Measurements from ENCODE around the gene COA7. TPM values are rescaled to one million over a fixed set of nuclear protein-coding genes. Genes with fewer than 3 reads are reported as not detected.

COA7 gene
- total RNA-seq, 2 experiments from 2014 or later, result 7.0 to 26.1 TPM

DNA sequence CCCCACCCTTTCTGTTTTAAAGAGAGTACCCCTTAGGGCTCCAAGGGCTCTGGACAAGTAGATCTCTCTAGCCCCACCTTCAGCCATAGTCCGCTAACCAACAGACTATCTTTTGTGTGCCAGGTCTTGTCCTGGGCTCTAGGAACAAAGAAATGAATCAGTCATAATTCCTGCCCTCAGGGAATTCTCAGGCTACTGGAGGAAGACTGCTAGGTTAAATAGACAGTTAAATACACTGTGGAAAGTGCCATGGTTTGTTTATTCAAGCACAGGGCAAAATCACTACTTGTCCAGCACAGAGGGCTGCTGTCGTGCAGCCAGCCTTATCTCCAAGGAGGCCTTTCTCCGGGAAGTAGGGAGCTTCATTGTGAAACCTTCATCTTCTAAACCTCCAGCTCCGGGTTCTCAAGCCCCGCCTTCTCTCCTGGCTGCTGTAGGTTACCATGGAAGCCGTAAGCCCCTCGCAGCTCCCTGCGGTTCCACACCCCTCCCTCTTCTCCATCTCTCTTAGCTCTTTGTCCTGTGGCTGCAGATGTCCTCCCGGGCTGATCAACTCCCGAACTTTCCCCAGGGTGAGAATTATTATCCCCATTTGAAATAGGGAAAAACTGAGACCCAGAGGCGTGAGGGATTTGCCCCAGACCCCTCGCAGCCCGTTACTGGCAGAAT, 35.4 kb downstream of the COA7 start:
- H4K20me1 ChIP-seq (ENCODE audit: insufficient read depth, low read length), result no peaks in the 10 kb centered on the region
- no peaks in the 10 kb centered on the region for H3K36me3 ChIP-seq (ENCODE audit: insufficient read depth, low read length)
- no peak for DNase-seq (ENCODE audit: low spot score)
- H2AFZ ChIP-seq (ENCODE audit: low read length), result no peak overlapping the region
- H3K4me2 ChIP-seq (ENCODE audit: low read length), result no peak overlapping the region
- POLR2A ChIA-PET, result interaction anchor here (0.5 to 1.2 kb wide), 2 partner anchors 24 to 1177 kb away, joined by 3 to 4 read pairs; no protein-coding TSS in a partner anchor
- H3K79me2 ChIP-seq (ENCODE audit: insufficient read depth, low read depth, low read length), result no peaks in the 10 kb centered on the region
- no peak overlapping the region for H3K27ac ChIP-seq (ENCODE audit: low read depth, low read length, poor library complexity, severe bottlenecking)
- H3K9me3 ChIP-seq (ENCODE audit: low read length), result no peaks in the 10 kb centered on the region
- no peaks in the 10 kb centered on the region for H3K4me1 ChIP-seq (ENCODE audit: insufficient read depth, low read length, poor library complexity, severe bottlenecking)
- TF ChIP-seq, protein P1, sequence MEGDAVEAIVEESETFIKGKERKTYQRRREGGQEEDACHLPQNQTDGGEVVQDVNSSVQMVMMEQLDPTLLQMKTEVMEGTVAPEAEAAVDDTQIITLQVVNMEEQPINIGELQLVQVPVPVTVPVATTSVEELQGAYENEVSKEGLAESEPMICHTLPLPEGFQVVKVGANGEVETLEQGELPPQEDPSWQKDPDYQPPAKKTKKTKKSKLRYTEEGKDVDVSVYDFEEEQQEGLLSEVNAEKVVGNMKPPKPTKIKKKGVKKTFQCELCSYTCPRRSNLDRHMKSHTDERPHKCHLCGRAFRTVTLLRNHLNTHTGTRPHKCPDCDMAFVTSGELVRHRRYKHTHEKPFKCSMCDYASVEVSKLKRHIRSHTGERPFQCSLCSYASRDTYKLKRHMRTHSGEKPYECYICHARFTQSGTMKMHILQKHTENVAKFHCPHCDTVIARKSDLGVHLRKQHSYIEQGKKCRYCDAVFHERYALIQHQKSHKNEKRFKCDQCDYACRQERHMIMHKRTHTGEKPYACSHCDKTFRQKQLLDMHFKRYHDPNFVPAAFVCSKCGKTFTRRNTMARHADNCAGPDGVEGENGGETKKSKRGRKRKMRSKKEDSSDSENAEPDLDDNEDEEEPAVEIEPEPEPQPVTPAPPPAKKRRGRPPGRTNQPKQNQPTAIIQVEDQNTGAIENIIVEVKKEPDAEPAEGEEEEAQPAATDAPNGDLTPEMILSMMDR (conservative IDR thresholded peaks at IDR 0.05; ENCODE audit: low read length), result no peak
- no peak for TF ChIP-seq EZH2phosphoT487 (IDR thresholded peaks at IDR 0.05; ENCODE audit: borderline replicate concordance, low read depth, low read length)
- no peak overlapping the region for H3K4me3 ChIP-seq (ENCODE audit: low read depth, low read length, poor library complexity, severe bottlenecking)
- intact Hi-C loops (cut with micrococcal nuclease; ENCODE audit: unreplicated experiment), result no loop called here
- no TSS peak for BruUV-seq (replicated peaks)
- no peaks in the 10 kb centered on the region for H3K9me2 ChIP-seq (ENCODE audit: insufficient read depth, low read length)
- CTCF ChIA-PET (ENCODE audit: unreplicated experiment), result no interaction called here

DNA sequence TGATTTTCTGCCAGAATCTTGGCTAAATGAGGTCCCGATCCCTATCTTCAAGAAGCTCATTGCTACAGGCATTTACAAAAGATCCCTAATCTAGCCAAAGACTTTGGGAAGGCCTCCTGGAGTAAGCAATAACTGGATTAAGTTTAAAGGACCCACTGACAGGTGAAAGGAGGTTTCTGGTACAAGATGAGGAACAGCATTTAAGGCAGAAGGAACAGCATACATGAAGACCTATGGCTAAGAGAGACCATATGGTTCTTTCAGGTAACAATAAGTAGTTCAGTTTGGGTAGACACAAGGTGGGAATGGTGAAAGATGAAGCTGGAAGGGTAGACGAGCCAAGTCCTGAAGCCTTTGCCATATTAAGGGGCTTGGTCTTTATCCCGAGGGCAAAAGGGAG, 37.3 kb downstream of the COA7 start:
- no peak overlapping the region for H3K4me3 ChIP-seq (ENCODE audit: low read depth, low read length, poor library complexity, severe bottlenecking)
- no peak overlapping the region for H3K27ac ChIP-seq (ENCODE audit: low read depth, low read length, poor library complexity, severe bottlenecking)
- TF ChIP-seq, protein P1 (conservative IDR thresholded peaks at IDR 0.05; ENCODE audit: low read length), result no peak
- no peak for TF ChIP-seq EZH2phosphoT487 (IDR thresholded peaks at IDR 0.05; ENCODE audit: borderline replicate concordance, low read depth, low read length)
- no peak overlapping the region for H2AFZ ChIP-seq (ENCODE audit: low read length)
- no peaks in the 10 kb centered on the region for H3K9me2 ChIP-seq (ENCODE audit: insufficient read depth, low read length)
- no peak overlapping the region for H3K4me2 ChIP-seq (ENCODE audit: low read length)
- CTCF ChIA-PET (ENCODE audit: unreplicated experiment), result interaction anchor here (0.5 kb wide), 1 partner anchor 108 kb away, joined by 5 read pairs; the partner anchor contains the start of gene TUT4
- no peaks in the 10 kb centered on the region for H3K36me3 ChIP-seq (ENCODE audit: insufficient read depth, low read length)
- POLR2A ChIA-PET, result interaction anchor here (0.6 to 1.3 kb wide), 3 partner anchors 9 to 220 kb away, joined by 3 to 8 read pairs (median 3); no protein-coding TSS in a partner anchor
- H3K4me1 ChIP-seq (ENCODE audit: insufficient read depth, low read length, poor library complexity, severe bottlenecking), result no peaks in the 10 kb centered on the region
- intact Hi-C loops (cut with micrococcal nuclease; ENCODE audit: unreplicated experiment), result no loop called here
- no peak for DNase-seq (ENCODE audit: low spot score)
- H3K79me2 ChIP-seq (ENCODE audit: insufficient read depth, low read depth, low read length), result no peaks in the 10 kb centered on the region
- no peaks in the 10 kb centered on the region for H3K9me3 ChIP-seq (ENCODE audit: low read length)
- no peaks in the 10 kb centered on the region for H4K20me1 ChIP-seq (ENCODE audit: insufficient read depth, low read length)
- BruUV-seq (replicated peaks), result no TSS peak

Measured in OCI-LY7 (cell line).